Activated naive CD4-positive, alpha-beta T cell treated with anti-CD3 and anti-CD28 coated beads, Interleukin-2, amount 50 U/mL, for 16 hours (primary cell): Measurements from ENCODE around the gene SOCS4.
A peak's percentile ranks its signal among the peaks of the same experiment; 100 is the strongest.
"Not testable (repeated sequence)": the region's sequence is repeated elsewhere in the genome, so short reads cannot be mapped to it uniquely, and the experiment has no call there.

Source experiments
- DNase-seq: peaks from one replicate; pipeline ENCODE4 v3.0.0-alpha.2; 2020

Gene SOCS4, protein sequence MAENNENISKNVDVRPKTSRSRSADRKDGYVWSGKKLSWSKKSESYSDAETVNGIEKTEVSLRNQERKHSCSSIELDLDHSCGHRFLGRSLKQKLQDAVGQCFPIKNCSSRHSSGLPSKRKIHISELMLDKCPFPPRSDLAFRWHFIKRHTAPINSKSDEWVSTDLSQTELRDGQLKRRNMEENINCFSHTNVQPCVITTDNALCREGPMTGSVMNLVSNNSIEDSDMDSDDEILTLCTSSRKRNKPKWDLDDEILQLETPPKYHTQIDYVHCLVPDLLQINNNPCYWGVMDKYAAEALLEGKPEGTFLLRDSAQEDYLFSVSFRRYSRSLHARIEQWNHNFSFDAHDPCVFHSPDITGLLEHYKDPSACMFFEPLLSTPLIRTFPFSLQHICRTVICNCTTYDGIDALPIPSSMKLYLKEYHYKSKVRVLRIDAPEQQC

DNA sequence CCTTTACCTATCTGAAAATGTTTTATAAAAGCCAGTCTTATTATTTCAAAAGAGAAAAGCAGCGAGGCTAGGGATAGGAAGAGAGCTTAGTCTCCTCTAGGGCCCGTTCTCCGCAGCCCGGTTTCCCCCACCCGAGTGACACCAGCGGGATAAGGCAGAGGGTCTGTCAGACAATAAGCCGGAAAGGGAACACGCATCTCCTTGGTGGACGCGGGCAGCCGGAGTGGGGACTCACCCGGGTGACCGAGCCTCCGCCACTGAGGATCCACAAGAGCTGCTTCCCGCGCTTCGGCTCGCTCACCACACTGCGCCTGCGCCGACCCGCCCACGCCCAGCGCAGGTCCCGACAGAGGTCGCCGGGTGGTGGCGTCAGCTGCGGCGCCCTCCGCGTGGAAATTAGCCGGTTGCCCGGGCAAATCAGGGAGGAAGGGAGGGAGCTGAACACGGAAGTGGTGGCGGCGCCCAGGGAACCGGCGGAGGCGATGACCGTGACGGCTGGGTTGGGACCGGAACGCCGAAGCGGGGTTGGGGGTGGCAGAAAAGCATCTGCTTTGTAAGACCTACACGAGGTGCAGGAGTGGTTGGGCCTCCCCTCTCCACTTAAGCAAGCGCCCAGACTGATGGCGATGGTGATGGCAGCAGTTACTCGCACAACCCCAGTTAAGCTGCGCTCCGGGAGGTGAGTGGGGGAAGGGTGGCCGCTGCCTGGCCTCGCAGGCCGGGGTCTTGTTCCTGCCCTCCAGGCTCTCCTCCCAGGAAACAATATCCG, at the start of gene SOCS4, which contains the start of gene WDHD1:
Gene SOCS4 (plus strand): TSS at position 444 of the 769 bp plus-strand sequence. CDS start 15,806 bp downstream, outside the sequence.
Gene WDHD1 (minus strand): TSS at position 307 of the 769 bp plus-strand sequence. CDS start 312 bp downstream, outside the sequence.
- DNase-seq, result peak; percentile 97

DNA sequence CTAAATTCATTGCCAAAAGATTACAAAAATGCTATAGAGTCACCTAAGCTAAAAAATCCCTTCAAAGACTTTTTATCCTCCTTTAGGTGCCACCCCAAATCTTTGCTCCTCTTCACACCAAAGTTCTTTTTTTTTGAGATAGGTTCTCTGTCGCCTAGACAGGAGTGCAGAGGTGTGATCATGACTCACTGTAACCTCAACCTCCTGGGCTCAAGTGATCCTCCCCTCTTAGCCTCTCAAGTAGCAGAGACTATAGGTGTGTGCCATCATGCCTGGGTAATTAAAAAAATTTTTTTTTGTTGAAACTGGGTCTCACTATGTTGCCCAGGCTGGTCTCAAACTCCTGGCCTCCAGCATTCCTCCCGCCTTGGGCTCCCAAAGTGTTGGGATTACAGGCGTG, 48.0 kb upstream of the SOCS4 start:
- DNase-seq, result no peak

DNA sequence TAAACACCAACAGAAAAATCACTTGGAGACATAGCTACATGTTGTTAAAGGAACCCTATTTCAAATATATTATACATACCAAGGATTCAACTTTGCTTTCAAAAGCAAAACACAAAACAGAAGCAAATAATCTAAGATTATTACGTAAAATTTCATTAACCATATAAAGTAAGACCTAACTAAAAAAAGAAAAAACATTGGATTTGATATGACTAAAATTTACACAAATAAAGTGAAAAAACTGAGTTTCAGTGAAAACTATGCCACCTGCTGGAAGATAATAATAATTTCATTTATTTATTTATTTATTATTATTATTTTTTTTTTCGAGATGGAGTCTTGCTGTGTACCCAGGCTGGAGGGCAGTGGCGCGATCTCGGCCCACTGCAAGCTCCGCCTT, 45.3 kb upstream of the SOCS4 start:
- DNase-seq, result no peak

DNA sequence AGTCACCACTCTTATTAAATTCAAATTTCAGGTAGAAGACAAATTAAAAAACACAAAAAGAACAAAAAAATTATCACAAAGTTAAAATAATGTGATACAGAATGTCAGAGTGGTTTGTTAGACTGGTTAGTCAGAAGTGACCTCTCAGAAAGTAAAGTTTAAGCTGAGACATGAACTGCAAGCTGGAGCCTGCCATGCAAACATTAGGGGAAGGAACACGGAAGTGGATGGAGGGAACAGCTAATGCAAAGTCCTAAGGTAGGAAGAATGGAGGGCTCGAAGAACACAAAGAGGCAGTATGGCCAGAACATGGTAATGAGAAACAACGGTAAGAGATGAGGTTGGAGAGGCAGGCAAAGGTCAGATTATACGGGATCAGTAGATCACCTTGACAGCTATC, 41.9 kb upstream of the SOCS4 start:
- DNase-seq, result no peak

DNA sequence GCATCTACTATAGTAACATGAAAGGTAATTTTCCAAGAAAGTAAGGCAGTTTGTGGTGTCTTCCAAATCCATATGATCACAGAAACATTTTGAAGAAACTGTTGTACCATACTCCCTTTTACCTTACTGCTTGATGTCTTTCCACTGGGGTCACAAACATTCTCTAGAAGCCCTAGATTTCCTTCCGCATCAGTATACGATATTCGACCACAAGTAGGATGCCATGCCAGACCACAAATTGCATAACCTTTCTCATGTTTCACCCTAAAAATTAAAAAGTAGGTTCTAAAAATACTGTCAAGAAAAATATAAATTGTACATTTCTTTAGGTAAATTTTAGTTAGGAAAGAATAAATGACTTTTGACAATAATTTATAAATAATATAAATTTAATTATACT, 26.7 kb upstream of the SOCS4 start:
- no peak for DNase-seq

DNA sequence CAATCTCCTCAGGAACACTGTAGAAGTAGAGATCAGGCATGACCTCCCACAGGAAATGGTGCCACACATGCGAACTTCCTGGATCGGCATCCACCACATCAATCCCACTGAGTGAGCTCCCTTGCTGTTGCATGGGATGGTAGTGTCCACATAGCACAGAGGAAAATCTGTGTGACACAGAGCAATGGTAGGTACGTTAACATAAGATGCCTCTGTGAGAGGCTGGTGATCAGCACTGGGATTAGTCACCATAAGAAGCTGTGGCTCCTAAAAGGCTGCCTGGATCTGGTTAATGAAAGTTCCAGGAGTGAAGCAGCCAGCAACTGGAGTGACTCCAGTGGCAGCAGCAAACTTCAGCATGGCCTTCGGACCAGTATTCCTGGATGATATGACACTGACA, 22.0 kb upstream of the SOCS4 start:
- DNase-seq, result no peak

DNA sequence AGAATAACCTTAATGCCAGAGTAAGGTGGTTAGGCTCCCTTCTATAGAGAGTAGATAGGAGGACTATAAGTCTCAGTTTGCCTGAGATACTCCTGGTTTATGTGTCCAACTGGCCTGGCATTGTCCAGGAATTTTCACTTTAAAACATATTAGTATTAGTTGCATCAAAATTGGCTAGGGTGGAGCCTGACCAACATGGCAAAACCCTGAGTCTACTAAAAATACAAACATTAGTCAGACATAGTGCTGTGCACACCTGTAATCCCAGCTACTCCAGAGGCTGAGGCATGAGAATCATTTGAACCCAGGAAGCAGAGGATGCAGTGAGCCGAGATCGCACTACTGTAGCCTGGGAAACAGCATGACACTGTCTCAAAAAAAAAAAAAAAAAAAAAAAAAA, 12.0 kb upstream of the SOCS4 start:
- DNase-seq, result no peak

DNA sequence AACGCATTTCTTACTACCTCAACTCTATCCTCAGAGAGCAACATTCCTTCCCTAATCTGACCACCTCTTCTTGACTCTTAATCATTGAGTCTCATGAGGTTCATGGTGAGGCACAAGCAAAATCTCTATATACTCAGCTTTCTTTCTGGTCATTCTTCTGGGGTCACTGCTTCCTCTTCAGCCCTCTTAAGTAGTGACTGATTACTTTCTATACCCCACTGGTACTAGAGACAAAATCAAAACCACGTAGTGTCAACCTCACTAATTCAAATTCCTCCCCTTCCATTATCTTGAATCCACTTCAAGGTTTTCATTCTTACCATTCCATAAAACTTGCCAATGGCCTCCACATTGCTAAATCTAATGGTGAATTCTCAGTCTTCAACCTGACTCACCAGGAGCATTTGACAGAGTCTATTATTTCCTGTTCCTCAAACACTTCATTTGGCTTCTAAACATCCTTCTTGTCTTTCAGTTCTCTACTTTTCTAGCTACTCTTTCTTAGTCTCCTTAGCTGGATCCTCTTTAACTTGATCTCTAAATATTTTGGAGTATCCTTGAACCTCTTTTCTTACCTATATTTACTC, 7.0 kb upstream of the SOCS4 start:
- no peak for DNase-seq

DNA sequence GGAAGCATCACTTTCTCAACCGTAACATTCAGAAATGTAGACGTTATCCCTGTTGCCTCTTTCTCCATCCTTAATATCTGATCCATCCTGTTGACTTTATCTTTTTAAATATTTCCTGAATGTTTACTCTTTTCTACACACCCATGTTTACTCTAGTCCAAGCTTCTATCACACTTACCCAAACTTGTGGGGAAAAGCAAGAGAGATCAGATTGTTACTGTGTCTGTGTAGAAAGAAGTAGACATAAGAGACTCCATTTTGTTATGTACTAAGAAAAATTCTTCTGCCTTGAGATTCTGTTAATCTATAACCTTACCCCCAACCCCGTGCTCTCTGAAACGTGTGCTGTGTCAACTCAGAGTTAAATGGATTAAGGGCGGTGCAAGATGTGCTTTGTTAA, 2.7 kb upstream of the SOCS4 start:
- DNase-seq, result not testable (repeated sequence)

DNA sequence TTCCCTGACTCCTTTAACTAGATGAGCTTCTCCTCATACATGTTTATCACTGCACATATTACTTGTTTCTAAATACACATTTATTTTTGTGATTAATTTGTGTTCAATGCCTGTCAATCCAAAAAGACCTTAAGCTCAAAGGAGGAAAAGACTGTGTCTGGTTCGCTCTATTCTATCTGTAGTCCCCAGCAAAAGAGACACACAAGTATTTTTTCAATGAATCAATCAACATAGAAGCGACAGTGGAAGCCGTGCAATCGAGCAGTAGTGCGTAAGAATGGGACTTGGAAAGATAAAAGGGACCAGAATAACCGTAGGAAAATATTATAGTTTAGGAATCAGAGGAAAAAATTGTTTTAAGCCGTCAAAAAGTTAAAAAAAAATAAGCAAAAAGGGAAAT, 1.1 kb upstream of the SOCS4 start:
- no peak for DNase-seq

DNA sequence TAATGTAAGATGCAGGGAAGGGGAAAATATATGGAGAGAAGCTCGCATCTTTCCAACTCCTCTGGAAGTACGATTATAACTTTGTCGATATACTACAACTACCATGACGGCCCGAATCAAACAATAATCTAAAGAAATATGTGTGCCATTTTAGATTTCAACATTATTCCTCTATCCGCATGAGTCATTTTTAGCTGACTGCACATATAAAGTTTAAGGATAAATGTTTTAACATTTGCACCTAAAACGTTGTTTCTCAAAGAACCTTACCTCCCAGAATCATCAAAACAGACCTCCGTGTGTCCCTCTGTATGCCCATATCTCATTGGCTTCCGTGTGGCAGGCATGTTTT, 619 bp upstream of the SOCS4 start:
- DNase-seq, result no peak

DNA sequence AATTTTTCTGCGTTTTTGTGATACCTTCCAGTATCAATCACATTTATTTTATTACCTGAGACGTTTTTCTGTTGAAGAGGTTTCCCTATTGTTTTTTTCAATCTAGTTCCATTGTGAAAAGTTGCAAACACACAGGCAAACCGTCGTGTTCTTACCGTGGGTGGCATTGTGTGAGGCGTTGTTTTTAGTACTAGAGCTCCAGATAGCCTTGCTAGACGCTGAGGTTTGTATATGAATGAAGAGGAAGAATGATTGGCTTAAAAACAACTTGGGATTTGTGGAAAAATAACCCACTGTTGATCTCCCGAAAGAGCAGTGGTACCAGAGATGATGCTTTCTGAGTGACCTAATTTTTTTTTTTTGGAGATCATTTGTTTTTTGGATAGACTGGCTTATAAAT, 1.0 kb downstream of the SOCS4 start:
- DNase-seq, result no peak

DNA sequence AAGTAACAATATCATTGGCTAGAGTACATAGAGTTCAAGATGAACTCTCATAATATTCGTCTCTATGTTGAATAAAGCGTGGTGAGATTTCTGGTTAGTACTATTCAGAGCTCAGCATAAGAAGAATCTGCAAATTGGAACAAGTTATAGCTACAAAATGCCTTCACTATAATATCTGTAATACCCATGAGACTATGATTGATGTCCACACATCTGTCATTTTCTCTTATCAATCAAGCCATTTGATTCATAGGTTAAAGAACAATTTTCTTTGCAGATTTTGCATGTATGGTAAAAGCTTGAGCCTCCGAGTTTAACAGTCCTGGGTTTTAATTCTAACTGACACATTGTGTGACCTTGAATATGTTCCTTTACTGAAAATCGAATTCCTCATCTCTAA, 1.4 kb downstream of the SOCS4 start:
- DNase-seq, result no peak

DNA sequence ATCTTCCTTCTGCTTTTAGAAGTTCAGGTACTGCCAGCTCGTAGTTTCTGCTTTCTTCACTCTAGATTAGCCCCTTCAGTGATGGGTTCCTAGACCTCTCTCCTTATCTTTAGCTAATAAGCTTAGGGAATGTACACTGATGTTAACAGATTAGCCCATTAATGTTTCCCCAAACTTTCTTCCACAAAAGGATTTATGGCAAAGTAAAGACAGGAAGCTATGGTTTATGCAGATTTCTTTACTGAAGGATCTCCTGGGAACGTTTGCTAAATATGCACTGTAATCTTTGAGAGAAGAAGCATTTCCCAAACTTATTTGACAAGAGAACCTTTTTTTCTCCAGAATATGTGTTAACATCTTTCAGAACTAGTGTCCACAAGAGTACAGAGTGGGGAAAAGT, 4.2 kb downstream of the SOCS4 start:
- no peak for DNase-seq

DNA sequence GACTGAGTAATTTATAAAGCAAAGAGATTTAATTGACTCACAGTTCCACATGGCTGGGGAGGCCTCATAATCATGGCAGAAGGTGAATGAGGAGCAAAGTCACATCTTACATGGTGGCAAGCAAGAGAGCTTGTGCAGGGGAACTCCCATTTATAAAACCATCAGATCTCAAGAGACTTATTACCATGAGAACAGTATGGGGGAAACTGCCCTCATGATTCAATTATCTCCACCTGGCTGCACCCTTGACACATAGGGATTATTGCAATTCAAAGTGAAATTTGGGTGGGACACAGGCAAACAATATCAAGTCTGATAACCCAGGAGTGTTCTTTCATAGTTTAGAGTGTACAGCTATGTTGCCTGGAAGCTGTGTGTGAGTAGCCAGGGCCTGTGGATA, 11.0 kb downstream of the SOCS4 start:
- not testable (repeated sequence) for DNase-seq

DNA sequence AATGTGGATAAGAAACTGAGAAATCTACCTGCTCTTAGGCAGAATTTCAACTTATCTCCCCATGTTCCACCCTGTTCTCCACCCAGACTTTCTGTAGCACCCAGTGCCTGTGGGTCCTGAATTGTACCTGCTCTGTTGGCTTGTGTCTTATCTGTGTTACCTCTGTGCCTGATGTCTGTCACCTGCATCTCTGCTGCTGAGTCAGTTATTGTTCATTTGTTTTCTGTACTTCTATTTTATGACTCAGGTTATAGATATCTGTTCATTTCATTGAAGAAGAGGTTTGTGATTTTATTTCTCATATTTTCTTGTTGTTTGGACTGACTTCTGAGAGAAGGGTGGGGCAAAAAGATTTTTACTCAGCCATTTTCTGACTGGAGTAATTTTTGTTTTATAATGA, 11.7 kb downstream of the SOCS4 start:
- DNase-seq, result no peak

DNA sequence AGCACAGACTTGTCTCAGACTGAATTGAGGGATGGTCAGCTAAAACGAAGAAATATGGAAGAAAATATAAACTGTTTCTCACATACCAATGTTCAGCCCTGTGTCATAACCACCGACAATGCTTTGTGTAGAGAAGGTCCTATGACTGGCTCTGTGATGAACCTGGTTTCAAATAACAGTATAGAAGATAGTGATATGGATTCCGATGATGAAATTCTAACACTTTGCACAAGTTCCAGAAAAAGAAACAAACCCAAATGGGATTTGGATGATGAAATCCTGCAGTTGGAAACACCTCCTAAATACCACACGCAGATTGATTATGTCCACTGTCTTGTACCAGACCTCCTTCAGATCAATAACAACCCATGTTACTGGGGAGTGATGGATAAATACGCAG, 16.5 kb downstream of the SOCS4 start:
- no peak for DNase-seq

DNA sequence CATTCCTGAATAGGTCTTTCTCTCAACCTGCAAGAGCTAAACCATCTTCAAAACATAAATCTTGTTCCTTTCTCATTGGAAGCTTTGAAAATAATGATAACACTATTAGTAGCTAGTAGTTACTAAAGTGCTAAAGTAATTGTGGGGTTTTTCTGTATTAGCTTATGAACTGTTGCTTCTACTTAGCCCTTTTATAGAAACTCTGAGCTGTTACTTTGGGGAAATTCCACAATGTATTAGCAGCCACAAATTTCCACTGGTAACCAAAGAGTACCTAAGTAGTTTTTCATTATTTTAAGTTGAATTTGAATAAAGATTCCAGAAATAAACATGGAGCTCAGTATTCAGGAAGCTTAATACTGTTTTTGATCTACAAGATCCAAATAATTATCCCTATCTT, 18.1 kb downstream of the SOCS4 start:
- no peak for DNase-seq

DNA sequence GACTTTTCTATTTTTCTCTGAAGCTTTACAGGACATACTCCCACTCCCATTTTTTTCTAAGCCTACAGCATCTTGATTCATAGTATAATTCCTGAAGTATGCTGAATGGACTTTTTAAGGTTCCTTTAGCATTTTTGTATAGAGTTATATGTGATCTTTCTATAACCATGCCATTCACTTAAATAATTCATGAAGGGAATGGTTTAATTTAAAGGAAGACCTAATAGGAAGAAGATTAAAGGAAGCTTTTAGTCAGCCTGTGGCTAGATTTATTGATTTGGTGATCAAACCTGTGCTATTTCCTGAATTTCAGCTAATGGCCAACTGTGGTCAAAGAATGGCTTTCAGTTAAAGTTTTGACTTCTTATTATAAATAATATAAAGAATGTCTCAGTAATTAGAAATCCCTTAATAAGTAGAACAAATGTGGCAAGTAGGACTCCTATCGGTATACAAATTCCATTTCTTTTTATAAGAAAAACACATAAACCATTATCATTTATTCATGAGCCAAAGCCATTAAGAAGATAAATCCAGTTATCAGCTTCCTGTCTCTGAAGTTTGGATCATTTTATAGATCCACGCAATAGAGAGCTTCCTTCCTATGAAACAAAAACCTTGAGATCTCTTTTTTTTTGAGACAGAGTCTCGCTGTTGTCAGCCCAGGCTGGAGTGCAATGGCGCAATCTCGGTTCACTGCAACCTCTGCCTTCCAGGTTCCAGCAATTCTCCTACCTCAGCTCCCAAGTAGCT, 20.4 kb downstream of the SOCS4 start:
- DNase-seq, result no peak

DNA sequence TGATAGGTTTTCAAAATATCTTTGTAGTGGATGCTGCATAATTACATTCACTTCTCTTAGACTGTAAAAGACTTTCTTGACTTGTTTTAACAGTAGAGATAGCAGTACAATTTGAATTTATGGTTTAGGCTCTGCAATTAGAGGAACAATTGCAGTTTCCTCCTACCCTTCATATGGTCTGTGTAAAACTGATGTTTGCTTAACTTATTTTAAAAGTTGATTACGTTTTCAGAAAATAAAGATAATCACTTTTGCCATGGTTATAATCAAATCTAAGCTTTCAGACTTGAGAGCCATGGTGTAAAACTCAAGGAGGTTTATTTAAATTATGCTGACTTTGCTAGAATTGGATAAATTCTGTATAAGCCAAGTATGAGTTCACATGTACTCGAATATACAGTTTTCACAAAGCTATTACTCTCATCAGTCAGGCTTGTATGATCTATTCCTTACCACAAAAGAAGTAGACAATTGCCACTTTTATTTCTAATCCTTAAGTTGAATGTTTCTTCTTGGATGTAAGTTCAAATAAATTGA, 21.9 kb downstream of the SOCS4 start:
- no peak for DNase-seq

DNA sequence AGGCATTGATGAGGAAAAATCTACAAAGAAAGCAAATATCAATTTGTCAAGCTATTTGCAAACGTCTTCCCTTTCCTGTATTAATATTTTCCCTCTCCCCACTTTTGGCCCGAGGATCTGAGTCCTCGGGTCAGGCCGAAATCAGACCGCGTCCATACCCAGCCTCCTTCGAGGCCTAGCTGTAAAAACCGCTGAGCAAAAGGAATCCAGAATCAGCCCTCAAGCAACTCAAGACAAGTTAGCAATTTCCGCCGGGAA, 24.1 kb downstream of the SOCS4 start:
- no peak for DNase-seq

DNA sequence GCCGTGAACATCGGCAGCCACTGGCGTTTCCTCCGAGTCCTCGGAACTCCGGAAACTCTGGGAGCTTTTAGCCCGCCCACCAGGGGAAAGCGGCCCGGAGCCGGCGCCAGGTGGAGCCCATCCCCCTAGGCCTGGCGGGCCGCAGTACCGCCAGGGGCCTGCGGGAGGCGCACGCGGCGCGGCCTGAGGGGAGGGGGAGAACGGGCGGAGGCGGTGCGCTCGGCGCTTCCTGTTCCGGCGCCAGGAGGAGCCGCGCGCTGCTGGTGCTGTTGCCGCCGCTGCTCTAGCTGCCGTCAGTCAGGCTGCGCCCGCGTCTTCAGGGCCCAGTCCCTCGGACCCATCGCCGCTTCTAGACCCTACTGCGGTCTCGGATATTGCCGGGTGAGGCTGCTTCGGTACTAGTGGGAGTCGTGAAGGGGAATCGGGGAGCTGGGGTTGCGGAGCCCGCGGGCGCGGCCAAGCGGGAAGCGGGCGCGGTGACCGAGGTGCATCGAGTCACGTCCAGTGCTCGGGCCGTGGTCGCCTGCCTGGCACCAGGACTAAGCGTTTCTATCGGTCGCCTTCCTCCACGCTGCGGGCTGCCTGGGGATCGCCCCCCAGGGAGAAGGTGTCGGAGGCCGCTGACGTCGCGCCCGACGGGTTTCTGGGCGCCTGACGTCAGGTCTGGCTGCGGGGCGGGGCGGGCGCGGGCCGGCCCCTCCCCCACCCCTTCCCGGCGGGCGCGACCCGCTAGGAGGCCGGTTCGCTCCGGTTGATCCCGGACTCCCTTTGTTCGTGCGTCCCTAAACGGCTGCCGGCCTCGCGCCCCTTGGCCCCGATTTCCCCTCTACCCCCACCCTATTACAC, 24.6 kb downstream of the SOCS4 start, which contains the start of gene MAPK1IP1L:
Gene MAPK1IP1L (plus strand): TSS at position 225 of the 846 bp plus-strand sequence. CDS start 10,037 bp downstream, outside the sequence.
- DNase-seq, result peak; percentile 89
